B cell (primary cell): ENCODE results near the gene CFAP74. TPM values are rescaled to one million over a fixed set of nuclear protein-coding genes. Genes with fewer than 3 reads are reported as not detected.

ENCODE experiments used
- ATAC-seq: fragments of 200-7000 bp; cut with Tn5 transposase; one replicate; pipeline ENCODE4 v1.10.0; 2021; ENCODE audit warnings: low read depth, mild to moderate bottlenecking, moderate number of reproducible peaks, moderate library complexity
- CTCF ChIA-PET: fragments of 350-600 bp; sonication (Branson Sonifier 250); formaldehyde crosslinking; loops from one replicate; lab custom pipeline; 2021; ENCODE audit warnings: antibody characterized with exemption, inconsistent platforms; lab: Charles Lee
- POLR2A ChIA-PET: fragments of 350-600 bp; sonication (Branson Sonifier 250); formaldehyde crosslinking; loops from one replicate; lab custom pipeline; 2021; ENCODE audit warnings: antibody characterized with exemption; lab: Charles Lee
- DNase-seq: peaks from one replicate; pipeline ENCODE4 v3.0.0; 2013
- H2AFZ ChIP-seq: 2 replicates; pipeline ENCODE4 v1.6.1; 2012; ENCODE audit warnings: mild to moderate bottlenecking, low read depth, low read length; ENCODE audit not compliant: insufficient read depth, poor library complexity, severe bottlenecking
- H3K27ac ChIP-seq, 2 donors: 1 replicate in 1 of 2; 2 replicates in 1 of 2; pipeline ENCODE4 v1.5.1; 2012 to 2013; ENCODE audit warnings: low read length in 2 of 2, mild to moderate bottlenecking in 2 of 2, moderate library complexity in 1 of 2
- H3K27me3 ChIP-seq, 4 experiments: fragments of 200-600 bp in 1 of 4; sonication (generic) in 1 of 4; replicated peaks in 1 of 4; 1 replicate in 2 of 4; 2 replicates in 2 of 4; pipeline versions ENCODE4 v1.6.1 to v1.7.0; 2013 to 2016; ENCODE audit warnings: low read length in 3 of 4, mild to moderate bottlenecking in 2 of 4, mixed read lengths in 1 of 4, moderate library complexity in 1 of 4; ENCODE audit not compliant: insufficient read depth in 4 of 4, control insufficient read depth in 3 of 4; ENCODE audit errors: control extremely low read depth in 1 of 4
- H3K36me3 ChIP-seq, 2 experiments: replicated peaks in 1 of 2; 1 replicate in 1 of 2; 2 replicates in 1 of 2; pipeline versions ENCODE4 v1.6.1 to v1.7.1; 2013; ENCODE audit warnings: low read length in 1 of 2; ENCODE audit not compliant: insufficient read depth in 2 of 2, control insufficient read depth in 1 of 2; ENCODE audit errors: control extremely low read depth in 1 of 2, extremely low read depth in 1 of 2
- H3K4me1 ChIP-seq, 2 donors: fragments of 200-600 bp in 1 of 2; sonication (generic) in 1 of 2; 1 replicate in 1 of 2; 2 replicates in 1 of 2; pipeline versions ENCODE4 v1.5.1 to v1.6.1; 2013 to 2017; ENCODE audit warnings: low read length in 2 of 2; ENCODE audit not compliant: control insufficient read depth in 2 of 2, insufficient read depth in 2 of 2
- H3K4me2 ChIP-seq: replicated peaks from 2 replicates; pipeline ENCODE3; 2012; ENCODE audit warnings: mild to moderate bottlenecking, low read depth, low read length; ENCODE audit not compliant: poor library complexity, severe bottlenecking
- H3K4me3 ChIP-seq, 5 experiments: fragments of 200-600 bp in 1 of 5; sonication (generic) in 1 of 5; 1 replicate in 3 of 5; 2 replicates in 2 of 5; pipeline versions ENCODE4 v1.5.1 to v1.7.0; 2011 to 2016; ENCODE audit warnings: low read length in 4 of 5, mild to moderate bottlenecking in 4 of 5, low read depth in 2 of 5, control low read depth in 1 of 5, moderate library complexity in 1 of 5; ENCODE audit not compliant: insufficient read depth in 1 of 5; ENCODE audit errors: control extremely low read depth in 1 of 5, extremely low read depth in 1 of 5
- H3K79me2 ChIP-seq: fragments of 200-600 bp; sonication (generic); one replicate; pipeline ENCODE4 v1.6.0; 2016; ENCODE audit warnings: low read length; ENCODE audit not compliant: control insufficient read depth, insufficient read depth
- H3K9ac ChIP-seq: fragments of 200-600 bp; sonication (generic); 2 replicates; pipeline ENCODE4 v1.6.1; 2017; ENCODE audit warnings: mild to moderate bottlenecking, low read length, moderate library complexity
- H3K9me3 ChIP-seq, 3 donors: one replicate each; pipeline versions ENCODE4 v1.6.1 to v1.7.1; 2013; ENCODE audit warnings: low read length in 2 of 3; ENCODE audit not compliant: control insufficient read depth in 2 of 3, insufficient read depth in 1 of 3; ENCODE audit errors: control extremely low read depth in 1 of 3
- H4K20me1 ChIP-seq: 2 replicates; pipeline ENCODE4 v1.6.0; 2012; ENCODE audit warnings: mild to moderate bottlenecking, low read length; ENCODE audit not compliant: insufficient read depth, control insufficient read depth, poor library complexity, severe bottlenecking
- H3K27ac Mint-ChIP-seq: one replicate; pipeline ENCODE4 v1.8.0; 2021; ENCODE audit warnings: mixed read lengths
- H3K27me3 Mint-ChIP-seq: one replicate; pipeline ENCODE4 v1.8.0; 2021; ENCODE audit warnings: mixed read lengths
- H3K4me1 Mint-ChIP-seq: one replicate; pipeline ENCODE4 v1.8.0; 2021; ENCODE audit warnings: mixed read lengths
- H3K4me3 Mint-ChIP-seq: one replicate; pipeline ENCODE4 v1.8.0; 2021; ENCODE audit warnings: mixed read lengths
- H3K9me3 Mint-ChIP-seq: one replicate; pipeline ENCODE4 v1.8.0; 2022; ENCODE audit warnings: mixed read lengths; ENCODE audit not compliant: insufficient read depth
- EZH2 ChIP-seq: IDR thresholded peaks from 2 replicates; pipeline ENCODE4 v1.6.1; 2012; ENCODE audit warnings: borderline replicate concordance, low read depth, mild to moderate bottlenecking, moderate library complexity, low read length; ENCODE audit not compliant: insufficient read depth, poor library complexity, severe bottlenecking
- WGBS: methylation state at CpG from one replicate; pipeline ENCODE4 v1.1.5; 2013; ENCODE audit warnings: missing lambda C conversion rate; ENCODE audit not compliant: insufficient coverage; 5-methylcytosine and 5-hydroxymethylcytosine counted together
- intact Hi-C: fragments of 100-400 bp; cut with micrococcal nuclease; formaldehyde crosslinking; loops from one replicate; pipeline ENCODE4 v1.10.0; 2022
- polyA plus RNA-seq: library from polyadenylated mRNA; depleted of rRNA; stranded (reverse); fragments of >200 nt; gene quantifications from 2 replicates; pipeline ENCODE4 v1.2.3, GENCODE V29; 2012
- total RNA-seq, 2 donors: library from RNA; stranded (reverse); fragments of 120-200 nt in 1 of 2; gene quantifications; 1 replicate in 1 of 2; 2 replicates in 1 of 2; pipeline versions ENCODE4 v1.2.3 to v1.2.4, GENCODE V29; 2013 to 2022
- TF ChIP-seq, protein P1 (sequence below): fragments of 200-600 bp; IDR thresholded peaks from one replicate; pipeline ENCODE4 v1.8.0; 2022; ENCODE audit warnings: antibody characterized with exemption, mild to moderate bottlenecking

The CFAP74 gene
- total and polyA plus RNA-seq, 2 donors (not counting 1 experiment from before 2014, with no cell fraction given), result not detected

DNA sequence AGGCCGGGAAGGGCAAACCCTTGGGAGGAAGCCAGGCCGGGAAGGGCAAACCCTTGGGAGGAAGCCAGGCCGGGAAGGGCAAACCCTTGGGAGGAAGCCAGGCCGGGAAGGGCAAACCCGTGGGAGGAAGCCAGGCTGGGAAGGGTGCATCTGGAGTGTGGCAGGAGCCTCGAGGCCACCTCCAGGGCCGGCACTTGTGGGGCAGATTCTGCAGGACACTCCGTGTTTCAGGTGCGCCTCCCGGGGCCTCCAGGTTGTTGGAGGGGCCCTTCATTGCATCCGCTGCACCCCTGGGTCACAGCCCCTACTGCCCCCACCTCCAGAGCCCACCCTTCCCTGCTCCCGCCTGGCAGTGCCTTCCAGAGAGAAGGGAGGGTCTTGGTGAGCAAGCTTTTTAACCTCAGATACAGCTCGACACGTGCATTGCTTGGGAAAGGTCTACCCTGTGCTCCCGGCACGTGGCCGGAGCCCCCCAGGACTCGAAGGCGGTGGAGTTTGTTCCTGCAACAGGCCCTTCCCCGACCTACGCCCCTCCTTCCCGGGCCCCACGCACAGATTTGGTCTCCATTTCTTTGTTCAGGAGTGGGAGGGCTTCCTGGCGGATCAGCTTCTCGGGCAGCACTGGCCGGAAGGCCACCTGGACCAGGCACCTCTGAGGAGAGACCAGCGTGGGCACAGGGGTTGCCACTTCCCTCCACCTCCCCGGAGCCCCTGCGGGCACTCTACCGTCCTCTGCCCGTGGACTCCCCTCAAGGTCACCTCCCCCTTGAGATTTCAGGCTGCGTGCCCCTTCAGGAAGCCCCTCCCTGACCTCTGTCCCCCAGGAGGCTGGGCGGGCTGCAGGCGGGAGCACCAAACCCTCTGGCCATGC, 75.1 kb downstream of the CFAP74 start:
- no peak overlapping the region for H3K4me2 ChIP-seq
- no peaks in the 10 kb centered on the region for H3K79me2 ChIP-seq
- H3K9ac ChIP-seq, result no peak overlapping the region
- WGBS, result 81% methylated on average over 29 of the region's 34 CpGs
- no peaks in the 10 kb centered on the region for H3K36me3 ChIP-seq
- Mint-ChIP-seq H3K27me3 (peaks cover 7% of the 10 kb centered on the region), H3K27ac (no peak overlapping the region), H3K9me3 (no peaks in the 10 kb centered on the region), H3K4me1 (no peaks in the 10 kb centered on the region), H3K4me3 (no peak overlapping the region)
- H3K4me1 ChIP-seq, result no peaks in the 10 kb centered on the region
- H3K9me3 ChIP-seq, result peaks cover 0 to 4% (median 0%) of the 10 kb centered on the region in 3 donors
- CTCF ChIA-PET, result no interaction called here
- no peak overlapping the region for H3K27ac ChIP-seq
- H3K4me3 ChIP-seq, result no peak overlapping the region
- no peaks in the 10 kb centered on the region for H3K27me3 ChIP-seq
- intact Hi-C loops, result no loop called here
- POLR2A ChIA-PET, result no interaction called here
- H2AFZ ChIP-seq, result no peak overlapping the region
- DNase-seq (peak; percentile 9), ATAC-seq (no peak)
- TF ChIP-seq EZH2, result no peak
- TF ChIP-seq, protein P1, sequence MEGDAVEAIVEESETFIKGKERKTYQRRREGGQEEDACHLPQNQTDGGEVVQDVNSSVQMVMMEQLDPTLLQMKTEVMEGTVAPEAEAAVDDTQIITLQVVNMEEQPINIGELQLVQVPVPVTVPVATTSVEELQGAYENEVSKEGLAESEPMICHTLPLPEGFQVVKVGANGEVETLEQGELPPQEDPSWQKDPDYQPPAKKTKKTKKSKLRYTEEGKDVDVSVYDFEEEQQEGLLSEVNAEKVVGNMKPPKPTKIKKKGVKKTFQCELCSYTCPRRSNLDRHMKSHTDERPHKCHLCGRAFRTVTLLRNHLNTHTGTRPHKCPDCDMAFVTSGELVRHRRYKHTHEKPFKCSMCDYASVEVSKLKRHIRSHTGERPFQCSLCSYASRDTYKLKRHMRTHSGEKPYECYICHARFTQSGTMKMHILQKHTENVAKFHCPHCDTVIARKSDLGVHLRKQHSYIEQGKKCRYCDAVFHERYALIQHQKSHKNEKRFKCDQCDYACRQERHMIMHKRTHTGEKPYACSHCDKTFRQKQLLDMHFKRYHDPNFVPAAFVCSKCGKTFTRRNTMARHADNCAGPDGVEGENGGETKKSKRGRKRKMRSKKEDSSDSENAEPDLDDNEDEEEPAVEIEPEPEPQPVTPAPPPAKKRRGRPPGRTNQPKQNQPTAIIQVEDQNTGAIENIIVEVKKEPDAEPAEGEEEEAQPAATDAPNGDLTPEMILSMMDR, result no peak
- no peaks in the 10 kb centered on the region for H4K20me1 ChIP-seq

DNA sequence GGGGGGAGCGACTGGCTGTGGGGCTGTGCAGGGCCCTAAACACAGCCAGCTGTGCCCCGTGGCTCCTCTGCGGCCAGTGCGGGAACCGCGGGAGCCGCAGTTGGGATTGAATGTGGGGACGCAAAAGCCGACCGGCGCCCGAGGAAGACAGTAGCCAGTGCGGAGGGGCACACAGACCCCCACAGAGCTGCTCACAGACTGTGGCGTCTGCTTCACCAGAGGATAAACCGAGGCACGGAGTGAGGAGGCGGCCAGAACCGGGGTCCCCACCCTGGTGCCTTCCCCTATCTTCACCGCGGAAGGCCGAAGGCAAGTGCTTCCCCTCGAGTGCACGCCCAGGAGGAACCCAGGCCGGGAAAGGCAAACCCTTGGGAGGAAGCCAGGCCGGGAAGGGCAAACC, 75.8 kb downstream of the CFAP74 start:
- Mint-ChIP-seq H3K9me3 (no peaks in the 10 kb centered on the region), H3K4me3 (no peak overlapping the region), H3K4me1 (no peaks in the 10 kb centered on the region), H3K27me3 (peaks cover 7% of the 10 kb centered on the region), H3K27ac (no peak overlapping the region)
- peaks cover 0 to 4% (median 0%) of the 10 kb centered on the region in 3 donors for H3K9me3 ChIP-seq
- peak; percentile 8 for DNase-seq
- no peak overlapping the region for H3K4me2 ChIP-seq
- H3K4me1 ChIP-seq, result no peaks in the 10 kb centered on the region
- H3K27me3 ChIP-seq, result peaks cover 0 to 2% (median 0%) of the 10 kb centered on the region in 4 experiments
- TF ChIP-seq, protein P1, result no peak
- no peak for TF ChIP-seq EZH2
- ChIA-PET POLR2A (no interaction called here), CTCF (no interaction called here)
- H3K79me2 ChIP-seq, result no peaks in the 10 kb centered on the region
- whole genome bisulfite sequencing, result 85% methylated on average over 25 of the region's 25 CpGs
- ATAC-seq, result no peak
- no peak overlapping the region for H2AFZ ChIP-seq
- intact Hi-C loops, result no loop called here
- no peak overlapping the region for H3K4me3 ChIP-seq
- no peaks in the 10 kb centered on the region for H3K36me3 ChIP-seq
- no peak overlapping the region for H3K27ac ChIP-seq
- no peaks in the 10 kb centered on the region for H4K20me1 ChIP-seq
- no peak overlapping the region for H3K9ac ChIP-seq
